GM19240 (cell line): Measurements from ENCODE around the gene SLF2.

Experiments
- DNase-seq: peaks from one replicate; pipeline ENCODE4 v3.0.0; 2011; ENCODE audit warnings: low spot score; ENCODE audit not compliant: insufficient read length

The SLF2 gene

DNA sequence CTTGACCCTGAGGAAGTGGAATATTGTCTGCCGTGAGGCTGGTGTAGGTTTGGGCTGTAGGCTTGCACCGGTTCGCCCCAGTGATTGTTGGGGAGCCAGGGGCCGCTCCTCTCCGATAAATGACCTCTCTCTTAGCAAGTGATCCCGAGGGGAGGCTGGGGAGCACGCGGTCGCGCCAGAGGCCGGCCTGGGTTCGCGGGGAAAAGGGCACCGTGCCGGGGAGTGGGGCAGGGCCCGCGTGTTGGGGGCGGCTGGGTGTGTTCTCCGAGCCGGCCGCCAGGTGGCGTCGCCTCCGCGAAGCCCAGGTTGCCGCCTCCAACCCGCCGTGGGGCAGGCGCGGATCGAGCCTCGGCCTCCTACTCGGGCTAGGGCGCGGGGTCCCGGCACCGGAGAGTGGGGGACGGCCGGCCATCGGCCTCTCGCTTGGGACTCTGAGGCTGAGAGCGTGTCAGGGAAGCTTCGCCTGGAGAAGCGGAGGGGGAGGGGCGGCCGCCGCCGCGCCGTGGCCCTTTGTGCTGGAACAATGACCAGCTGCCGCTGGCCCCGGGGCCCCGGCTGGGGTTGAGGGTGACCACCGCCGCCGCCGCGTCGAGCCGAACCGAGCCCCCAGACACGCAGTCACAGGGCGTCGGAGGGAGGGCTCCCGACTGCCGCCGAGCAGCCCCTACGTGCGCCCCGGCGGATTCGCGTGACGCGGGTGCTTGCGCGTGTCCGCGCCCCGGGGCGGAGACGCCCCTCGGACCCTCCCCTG, 86.4 kb downstream of the SLF2 start:
- DNase-seq = peak; percentile 97

DNA sequence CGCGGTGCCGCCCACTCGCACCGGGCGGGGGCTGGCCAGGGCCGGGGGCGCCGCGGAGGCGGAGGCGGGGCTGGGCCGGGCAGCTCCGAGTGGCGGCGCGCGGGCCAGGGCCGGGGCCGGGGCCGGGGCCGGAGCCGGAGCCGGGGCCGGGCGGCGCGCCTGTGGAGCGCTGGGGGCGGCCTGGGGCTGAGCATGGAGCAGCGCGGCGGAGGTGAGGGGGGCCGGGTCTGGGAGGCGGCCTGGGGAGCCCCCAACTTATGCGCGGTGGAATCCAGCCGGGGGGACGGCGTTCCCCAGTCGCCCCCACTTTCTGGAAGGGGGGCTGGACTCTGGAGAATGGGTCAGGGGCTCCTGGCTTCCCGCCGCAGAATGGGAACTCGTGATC, 87.0 kb downstream of the SLF2 start, which contains the start of gene LZTS2:
Gene LZTS2, plus strand, starts transcription at position 67 of the 385 bp plus-strand sequence. CDS start 2,731 bp downstream, outside the sequence.
- DNase-seq = no peak

DNA sequence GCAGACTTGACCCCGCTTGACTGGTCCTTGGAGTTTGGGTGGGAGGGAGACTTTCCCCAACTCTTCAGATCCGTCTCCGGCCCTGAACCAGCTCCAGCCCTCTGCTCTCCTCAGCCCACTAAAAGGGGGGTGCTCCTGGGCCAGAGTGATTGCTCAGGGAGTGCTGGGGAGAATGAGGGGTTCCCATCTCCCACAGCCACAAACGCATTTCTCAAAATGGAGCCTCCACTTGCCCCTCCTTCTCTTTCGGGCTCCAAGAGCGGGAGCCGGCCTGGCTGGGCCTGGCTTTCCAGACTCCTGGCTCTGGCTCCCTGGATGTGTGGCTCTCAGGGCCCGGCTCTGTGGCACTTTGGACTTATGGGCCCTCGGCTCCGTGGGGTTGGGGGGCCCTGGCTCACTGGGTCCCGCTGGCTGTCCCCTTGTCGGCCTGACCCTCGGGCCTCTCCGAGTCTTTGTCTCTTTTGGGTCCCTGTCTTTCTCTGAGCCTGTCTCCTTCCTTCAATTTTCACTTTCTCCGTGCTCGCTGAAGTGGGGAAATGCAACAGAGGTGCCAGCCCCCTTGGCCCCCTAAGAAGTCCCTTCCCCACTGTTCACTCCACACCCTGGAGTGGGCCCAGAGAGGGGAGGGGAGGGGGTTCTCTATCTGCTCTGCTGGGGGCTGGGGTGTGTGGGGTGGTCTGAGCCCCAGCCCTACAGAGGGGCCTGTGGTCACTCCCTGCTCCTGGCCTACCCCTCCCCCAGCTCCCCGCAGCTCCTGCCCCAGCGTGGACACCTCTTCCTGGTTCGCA, 87.6 kb downstream of the SLF2 start:
- DNase-seq = no peak

DNA sequence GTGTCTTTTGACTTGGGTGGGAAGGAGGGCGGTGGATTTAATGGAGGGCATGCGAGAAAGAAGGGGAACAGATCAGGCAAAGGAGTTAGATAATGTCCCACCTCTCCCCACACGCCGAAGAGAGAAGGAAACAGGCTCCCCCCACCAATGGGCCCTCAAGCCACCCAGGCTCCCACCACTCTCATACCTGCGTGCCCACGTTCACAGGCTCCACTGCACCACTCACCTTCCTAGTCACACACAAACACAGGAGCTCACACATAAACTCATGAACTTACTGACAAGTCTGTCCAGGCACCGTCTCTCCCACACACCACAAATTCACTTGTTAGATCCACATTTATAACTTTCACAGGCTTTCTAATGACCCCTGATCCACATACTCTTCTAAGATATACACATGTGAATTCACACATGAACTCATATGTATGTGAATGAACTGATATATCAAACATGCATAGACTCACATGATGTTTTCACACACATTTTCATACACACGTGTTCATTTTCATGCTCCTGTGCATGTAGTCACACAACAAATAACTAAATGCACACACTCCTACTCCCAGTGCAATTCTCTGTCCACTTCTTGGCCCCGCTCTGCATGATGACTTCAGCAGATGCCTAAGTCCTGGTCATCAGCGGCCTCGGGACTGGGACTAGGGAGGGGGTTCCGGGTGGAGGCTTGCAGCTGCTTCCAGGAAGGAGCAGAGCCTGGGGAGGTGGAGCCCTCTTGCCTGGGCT, 88.3 kb downstream of the SLF2 start:
- DNase-seq = no peak

DNA sequence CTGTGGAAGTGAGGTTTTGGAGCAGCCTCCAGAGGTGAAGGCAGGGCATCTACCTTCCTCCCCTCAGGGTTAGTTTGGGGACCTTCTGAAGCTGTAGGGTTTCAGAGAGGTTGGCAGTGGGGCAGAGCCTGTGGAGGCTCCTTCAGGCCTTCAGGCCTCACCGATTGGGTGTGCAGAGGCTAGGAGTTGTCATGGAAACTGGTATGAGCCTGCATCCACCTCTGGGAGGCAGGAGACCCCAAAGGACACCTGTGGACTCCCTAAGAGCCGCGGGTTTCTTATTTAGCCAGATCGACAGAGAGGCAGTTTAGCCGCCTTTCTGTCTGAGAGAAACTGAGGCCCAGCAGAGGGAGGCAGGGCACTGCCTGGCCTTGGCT, 88.9 kb downstream of the SLF2 start:
- DNase-seq = no peak

DNA sequence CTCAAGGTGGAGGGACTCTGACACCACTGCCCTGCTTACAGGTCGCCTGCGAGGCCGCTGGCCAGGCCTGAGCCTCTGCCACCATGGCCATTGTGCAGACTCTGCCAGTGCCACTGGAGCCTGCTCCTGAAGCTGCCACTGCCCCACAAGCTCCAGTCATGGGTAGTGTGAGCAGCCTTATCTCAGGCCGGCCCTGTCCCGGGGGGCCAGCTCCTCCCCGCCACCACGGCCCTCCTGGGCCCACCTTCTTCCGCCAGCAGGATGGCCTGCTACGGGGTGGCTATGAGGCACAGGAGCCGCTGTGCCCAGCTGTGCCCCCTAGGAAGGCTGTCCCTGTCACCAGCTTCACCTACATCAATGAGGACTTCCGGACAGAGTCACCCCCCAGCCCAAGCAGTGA, 89.7 kb downstream of the SLF2 start:
- DNase-seq = no peak

DNA sequence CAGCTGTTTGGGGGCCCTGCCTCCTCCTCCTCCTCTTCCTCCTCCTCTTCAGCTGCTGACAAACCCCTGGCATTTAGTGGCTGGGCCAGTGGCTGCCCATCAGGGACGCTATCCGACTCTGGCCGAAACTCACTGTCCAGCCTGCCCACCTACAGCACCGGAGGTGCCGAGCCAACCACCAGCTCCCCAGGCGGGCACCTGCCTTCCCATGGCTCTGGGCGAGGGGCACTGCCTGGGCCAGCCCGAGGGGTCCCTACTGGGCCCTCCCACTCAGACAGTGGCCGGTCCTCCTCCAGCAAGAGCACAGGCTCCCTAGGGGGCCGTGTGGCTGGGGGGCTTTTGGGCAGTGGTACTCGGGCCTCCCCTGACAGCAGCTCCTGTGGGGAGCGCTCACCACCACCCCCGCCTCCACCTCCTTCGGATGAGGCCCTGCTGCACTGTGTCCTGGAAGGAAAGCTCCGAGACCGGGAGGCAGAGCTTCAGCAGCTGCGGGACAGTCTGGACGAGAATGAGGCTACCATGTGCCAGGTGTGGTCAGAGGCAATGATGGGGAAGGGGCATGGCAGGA, 91.0 kb downstream of the SLF2 start:
- DNase-seq = no peak

DNA sequence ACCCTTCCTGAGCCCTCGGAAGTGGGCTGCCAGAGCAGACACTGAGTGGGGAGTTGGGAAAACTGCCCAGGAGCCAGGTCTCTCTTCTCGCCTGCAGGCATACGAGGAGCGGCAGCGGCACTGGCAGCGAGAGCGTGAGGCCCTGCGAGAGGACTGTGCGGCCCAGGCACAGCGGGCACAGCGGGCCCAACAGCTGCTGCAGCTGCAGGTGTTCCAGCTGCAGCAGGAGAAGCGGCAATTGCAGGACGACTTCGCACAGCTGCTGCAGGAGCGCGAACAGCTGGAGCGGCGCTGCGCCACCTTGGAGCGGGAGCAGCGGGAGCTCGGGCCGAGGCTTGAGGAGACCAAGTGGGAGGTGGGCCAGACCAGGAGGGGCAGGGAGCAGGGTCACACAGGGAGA, 92.6 kb downstream of the SLF2 start:
- no peak for DNase-seq

DNA sequence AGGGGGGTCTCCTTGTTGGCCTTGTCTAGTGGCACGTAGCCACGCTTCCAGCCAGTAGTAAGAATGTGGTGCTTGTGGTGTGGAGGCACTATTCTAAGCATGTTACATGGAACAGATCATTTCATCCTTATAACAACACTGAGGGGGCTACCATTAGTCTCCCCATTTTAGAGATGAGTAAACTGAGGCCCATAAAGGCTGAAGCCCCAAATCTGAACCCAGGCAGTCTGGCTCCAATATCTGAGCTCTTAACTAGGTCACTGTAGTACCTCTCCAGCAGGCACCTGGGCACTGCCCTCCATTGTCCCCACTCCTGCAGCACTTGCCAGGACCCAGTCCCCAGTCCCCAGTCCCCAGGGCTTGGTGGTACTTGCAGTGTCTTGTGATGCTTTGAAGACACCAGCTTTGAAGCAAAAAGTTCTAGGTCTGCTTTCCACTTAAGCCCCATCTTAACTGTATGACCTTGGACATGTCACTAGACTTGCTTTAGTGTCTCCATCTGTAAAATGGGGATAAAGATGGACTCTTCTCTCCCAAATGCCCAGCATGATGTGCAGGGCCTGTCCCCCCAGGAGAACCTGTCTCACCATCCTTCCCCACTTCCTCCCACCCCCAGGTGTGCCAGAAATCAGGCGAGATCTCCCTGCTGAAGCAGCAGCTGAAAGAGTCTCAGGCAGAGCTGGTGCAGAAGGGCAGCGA, 93.3 kb downstream of the SLF2 start:
- DNase-seq = no peak

DNA sequence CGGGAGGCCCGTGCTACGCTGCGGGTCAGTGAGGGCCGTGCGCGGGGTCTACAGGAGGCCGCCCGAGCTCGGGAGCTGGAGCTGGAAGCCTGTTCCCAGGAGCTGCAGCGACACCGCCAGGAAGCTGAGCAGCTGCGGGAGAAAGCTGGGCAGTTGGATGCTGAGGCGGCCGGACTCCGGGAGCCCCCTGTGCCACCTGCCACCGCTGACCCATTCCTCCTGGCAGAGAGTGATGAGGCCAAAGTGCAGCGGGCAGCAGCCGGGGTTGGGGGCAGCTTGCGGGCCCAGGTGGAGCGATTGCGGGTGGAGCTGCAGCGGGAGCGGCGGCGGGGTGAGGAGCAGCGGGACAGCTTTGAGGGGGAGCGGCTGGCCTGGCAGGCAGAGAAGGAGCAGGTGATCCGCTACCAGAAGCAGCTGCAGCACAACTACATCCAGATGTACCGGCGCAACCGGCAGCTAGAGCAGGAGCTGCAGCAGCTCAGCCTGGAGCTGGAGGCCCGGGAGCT, 93.9 kb downstream of the SLF2 start:
- no peak for DNase-seq

DNA sequence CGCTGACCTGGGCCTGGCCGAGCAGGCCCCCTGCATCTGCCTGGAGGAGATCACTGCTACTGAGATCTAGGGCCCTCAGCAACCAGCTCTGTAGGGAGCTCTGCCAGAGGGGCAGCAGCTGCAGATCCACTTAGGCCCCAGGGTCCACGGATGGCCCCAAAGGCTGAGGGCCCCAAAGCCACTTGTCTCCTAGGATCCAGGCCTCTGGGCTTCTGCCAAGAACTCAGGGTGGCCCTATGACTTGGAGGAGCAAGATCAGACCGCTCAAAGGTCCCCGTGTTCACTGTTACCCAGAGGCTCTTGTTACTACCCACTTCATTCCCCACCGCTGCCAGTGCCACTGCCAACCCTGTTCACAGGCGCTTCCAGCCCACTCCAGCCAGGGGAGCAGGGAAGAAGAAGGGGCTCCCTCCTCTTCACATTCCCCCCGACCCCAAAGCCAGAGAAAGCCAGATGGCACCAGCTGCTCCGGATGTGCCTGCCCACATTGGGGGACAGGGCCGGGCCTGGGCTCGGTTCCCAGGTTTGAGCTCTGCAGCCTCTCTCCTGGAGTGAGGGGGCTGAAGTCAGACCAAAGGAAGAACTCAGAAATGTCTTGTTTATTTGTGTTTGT, 94.4 kb downstream of the SLF2 start:
- DNase-seq = no peak

DNA sequence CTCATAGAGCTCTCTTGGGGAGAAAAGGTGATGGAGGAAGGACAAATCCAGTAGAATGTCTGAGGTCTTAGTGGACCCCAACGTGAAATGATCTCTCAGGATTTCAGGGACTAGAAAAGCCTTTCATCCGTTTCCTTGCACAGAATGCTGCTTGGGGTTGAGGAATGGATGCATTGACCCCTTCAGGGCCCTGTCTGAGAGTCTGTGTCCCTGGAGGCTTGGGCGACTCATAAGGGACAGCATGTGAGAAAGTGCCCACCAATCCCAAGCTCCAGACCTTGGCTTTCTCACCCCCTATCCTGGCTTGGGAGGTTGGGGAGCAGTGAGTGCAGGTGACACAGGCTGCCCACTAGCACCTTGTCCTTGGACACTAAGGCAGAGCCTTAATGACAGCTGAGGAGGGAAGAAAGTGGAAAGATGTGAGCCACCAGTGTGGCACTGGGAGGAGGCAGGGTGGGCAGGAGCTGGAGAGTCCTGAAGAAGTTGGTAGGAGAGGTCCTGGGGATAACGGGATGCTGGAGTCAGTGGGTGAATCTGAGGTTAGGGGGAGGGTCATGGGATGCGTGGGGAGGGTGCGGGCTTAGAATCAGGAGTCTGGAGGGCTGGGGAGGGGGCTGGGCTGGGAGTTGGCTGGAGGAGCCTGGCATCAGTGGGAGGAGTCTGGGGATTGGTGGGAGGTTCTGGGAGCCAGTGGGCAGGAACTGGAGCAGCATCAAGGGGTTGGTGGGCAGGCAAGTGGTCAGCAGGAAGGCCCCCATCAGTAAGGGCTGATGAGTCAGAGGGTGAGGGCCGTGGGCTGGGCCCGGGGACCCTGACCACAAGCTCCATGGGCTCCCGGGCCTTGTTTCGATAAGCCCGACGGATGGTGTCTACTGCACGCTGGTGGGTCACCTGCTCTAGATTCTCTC, 95.4 kb downstream of the SLF2 start:
- no peak for DNase-seq

DNA sequence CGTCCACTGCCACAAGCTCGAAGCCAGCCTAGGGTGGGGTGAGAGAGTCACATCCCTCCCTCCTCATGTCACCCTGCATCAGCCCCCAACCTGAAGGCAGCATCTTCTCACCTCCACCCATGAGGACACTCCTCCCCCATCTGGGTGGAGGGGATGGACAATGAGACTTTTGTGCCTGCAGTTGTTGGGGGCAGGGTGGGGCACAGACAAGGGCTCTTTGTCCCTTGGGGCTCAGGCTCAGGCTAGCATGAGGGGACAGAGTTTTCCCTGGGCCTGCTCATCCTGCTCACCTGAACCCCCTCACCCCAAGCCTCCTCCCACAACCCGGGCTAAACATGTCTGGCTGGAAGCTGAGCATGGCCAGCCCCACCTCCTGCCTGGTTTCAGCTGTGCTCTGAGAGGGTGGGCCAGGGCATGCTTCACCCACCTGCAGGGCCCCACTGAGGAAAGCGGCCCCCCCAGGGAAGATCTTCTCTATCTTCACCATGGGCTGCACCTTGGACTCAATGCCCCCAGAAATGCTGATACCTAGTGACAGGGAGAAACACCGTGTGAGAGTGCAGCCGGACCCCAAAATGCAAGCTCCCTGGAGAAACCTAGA, 96.2 kb downstream of the SLF2 start:
- no peak for DNase-seq

DNA sequence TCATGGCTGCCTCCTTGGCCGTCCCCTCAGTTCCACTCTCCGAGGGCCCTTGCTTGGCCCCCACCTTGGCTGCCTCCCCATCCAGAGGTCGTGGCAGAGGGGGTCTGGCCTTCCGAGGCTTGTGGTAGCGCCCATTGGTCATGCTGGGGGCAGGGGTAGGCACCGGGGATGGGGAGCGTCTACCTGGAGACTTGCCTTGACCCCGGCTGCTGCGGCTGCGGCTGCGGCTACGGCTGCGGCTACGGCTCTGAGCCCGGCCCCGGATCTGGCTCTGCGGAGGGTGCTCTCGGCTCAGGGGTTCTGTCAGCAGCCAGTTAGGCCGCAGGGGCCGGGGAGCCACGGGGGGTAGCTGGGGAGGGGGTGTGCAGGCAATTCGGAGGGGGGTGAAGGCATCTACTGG, 97.6 kb downstream of the SLF2 start:
- DNase-seq = no peak

DNA sequence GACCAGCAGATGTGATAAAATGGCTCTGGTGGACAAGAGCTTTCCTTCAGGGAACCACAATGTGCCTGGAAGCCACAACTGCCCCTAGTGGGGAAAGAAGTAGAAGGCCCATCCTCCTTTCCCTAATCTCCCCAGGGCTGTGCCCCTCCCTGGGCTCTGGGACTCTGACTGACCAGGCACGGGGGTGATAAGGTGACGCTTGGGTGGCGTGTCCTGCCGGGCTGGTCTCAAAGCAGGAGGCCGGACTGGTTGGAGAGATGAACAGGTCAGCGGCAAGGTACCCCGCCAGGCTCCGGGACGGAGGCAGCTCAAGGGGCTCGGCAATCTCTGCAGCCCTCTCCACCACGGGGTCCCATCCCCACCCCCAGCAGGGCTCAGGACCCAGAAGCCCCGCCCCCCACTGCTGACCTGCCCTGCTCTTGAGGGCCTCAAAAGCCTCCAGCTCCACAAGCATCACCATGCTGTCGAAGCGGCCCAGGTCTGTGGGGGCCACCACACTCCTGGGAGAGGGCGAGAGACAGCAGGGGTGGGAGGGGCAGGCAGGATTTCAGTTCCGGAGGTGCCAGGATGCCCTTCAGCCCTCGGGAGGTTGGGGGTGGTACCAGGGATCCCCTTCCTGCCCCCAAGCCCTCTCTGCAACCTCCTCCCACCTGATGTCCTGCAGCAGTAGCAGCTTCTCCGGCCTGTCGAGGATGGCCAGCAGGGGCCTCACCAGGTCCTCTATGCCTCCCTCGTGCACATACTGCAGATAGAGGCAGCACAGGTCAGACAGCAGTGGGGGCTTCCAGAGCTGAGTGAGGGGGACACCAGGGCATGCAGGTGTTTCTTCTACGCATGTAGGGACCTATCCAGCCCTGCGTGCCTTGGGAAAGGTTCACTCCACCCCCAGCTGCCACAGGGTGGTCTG, 99.0 kb downstream of the SLF2 start:
- no peak for DNase-seq

DNA sequence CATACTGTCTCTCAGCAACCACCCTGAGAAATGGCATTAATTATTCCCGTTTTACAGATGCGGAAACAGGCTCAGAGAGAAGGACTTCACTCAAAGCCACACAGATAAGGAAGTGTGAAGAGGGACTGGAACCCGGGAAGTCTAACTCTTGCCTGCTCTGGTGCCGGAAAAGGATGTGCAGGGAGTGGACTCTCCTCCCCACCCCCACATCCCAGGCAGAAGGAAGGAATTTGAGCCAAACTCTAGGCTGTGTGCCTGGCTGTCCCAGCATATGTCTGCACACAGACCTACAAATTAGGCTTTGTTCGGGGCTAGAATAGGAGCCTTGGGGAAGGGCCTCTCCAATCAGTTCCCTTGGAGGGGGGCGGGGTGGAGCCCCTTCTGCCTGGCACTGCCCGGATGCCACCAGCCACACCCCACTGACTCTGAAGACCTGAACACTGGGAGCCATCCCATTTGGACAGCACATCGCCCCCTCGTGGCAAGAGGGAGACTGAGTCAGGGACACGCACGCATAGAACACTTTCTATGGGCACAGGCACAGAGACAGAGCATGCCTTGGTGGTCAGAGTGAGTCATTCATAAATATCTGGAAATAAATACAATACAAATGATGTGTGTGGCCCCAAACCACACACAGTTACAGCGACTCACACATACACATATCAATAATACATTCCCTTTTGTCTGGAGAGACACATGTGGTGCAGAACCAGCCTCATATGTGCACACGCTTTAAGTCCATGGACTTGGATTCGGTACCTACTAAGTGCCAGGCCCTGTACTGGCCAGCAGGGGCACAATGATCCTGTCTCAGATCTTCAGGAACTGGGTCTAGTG, 100.0 kb downstream of the SLF2 start:
- DNase-seq = peak; percentile 94

DNA sequence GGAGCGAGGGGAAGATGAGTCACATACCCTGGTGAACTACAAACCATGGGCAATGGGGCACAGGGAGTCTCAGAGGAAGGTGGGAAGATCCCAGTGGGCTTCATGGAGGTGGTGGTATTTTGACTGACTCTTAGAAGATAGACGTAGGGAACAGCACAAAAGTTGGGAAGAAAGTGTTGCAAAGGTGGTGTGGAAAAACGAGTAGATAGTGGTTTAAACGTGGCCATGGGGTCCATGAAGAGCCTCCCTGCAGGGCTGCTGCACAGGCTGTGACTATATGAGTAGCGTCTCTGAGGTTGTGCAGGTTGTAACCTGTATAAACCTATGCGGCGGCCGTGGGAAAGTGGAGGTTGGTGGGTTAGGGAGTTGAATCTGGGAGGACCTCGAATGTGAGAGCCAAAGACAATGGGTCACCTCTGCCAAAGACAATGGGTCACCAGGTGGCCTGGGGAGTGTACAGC, 100.6 kb downstream of the SLF2 start:
- no peak for DNase-seq
